HG03457 (cell line): ENCODE measurements around the gene MEOX2.

Experiments
- ATAC-seq: cut with Tn5 transposase; IDR thresholded peaks from one replicate; pipeline ENCODE4 v1.9.1; 2021; ENCODE audit warnings: moderate number of reproducible peaks; ENCODE audit not compliant: unreplicated experiment

MEOX2 gene

GRCh38 chr7:15681631-15682030 lies 4.9 kb downstream of the MEOX2 start:
- ATAC-seq, result no peak

- no peak for ATAC-seq
These were observed 5.3 kb downstream of the MEOX2 start for GRCh38 chr7:15681186-15681585.

- ATAC-seq, result no peak
These were observed 6.0 kb downstream of the MEOX2 start for GRCh38 chr7:15680446-15680845.

- ATAC-seq, result no peak
These were observed 7.2 kb downstream of the MEOX2 start for GRCh38 chr7:15679306-15679705.

GRCh38 chr7:15678653-15679052 lies 7.8 kb downstream of the MEOX2 start:
- ATAC-seq, result no peak

- no peak for ATAC-seq
These were observed 11.1 kb downstream of the MEOX2 start for GRCh38 chr7:15675379-15675778.

- ATAC-seq, result no peak
These were observed 11.9 kb downstream of the MEOX2 start for GRCh38 chr7:15674586-15674985.

GRCh38 chr7:15669443-15670090 lies 16.9 kb downstream of the MEOX2 start:
- no peak for ATAC-seq

- ATAC-seq, result no peak
These were observed 18.5 kb downstream of the MEOX2 start for GRCh38 chr7:15667991-15668390.

- no peak for ATAC-seq
These were observed 24.0 kb downstream of the MEOX2 start for GRCh38 chr7:15662451-15662850.

GRCh38 chr7:15658247-15658646 lies 28.2 kb downstream of the MEOX2 start:
- ATAC-seq, result no peak

GRCh38 chr7:15652776-15653290 lies 33.6 kb downstream of the MEOX2 start:
- no peak for ATAC-seq

GRCh38 chr7:15651693-15652092 lies 34.8 kb downstream of the MEOX2 start:
- ATAC-seq, result no peak

GRCh38 chr7:15650787-15651186 lies 35.7 kb downstream of the MEOX2 start:
- no peak for ATAC-seq

GRCh38 chr7:15648461-15648961 lies 38.0 kb downstream of the MEOX2 start:
- no peak for ATAC-seq

GRCh38 chr7:15647309-15647708 lies 39.2 kb downstream of the MEOX2 start:
- no peak for ATAC-seq

GRCh38 chr7:15643000-15643705 lies 43.3 kb downstream of the MEOX2 start:
- no peak for ATAC-seq

GRCh38 chr7:15628876-15629275 lies 57.6 kb downstream of the MEOX2 start:
- ATAC-seq, result no peak

GRCh38 chr7:15626041-15626440 lies 60.4 kb downstream of the MEOX2 start:
- ATAC-seq, result no peak

GRCh38 chr7:15625466-15625865 lies 61.0 kb downstream of the MEOX2 start:
- no peak for ATAC-seq

- no peak for ATAC-seq
These were observed 65.0 kb downstream of the MEOX2 start for GRCh38 chr7:15621468-15621867.

- no peak for ATAC-seq
These were observed 65.8 kb downstream of the MEOX2 start for GRCh38 chr7:15620491-15621185.
